Measurements from ENCODE around the gene RFX3.

Gene RFX3

DNA sequence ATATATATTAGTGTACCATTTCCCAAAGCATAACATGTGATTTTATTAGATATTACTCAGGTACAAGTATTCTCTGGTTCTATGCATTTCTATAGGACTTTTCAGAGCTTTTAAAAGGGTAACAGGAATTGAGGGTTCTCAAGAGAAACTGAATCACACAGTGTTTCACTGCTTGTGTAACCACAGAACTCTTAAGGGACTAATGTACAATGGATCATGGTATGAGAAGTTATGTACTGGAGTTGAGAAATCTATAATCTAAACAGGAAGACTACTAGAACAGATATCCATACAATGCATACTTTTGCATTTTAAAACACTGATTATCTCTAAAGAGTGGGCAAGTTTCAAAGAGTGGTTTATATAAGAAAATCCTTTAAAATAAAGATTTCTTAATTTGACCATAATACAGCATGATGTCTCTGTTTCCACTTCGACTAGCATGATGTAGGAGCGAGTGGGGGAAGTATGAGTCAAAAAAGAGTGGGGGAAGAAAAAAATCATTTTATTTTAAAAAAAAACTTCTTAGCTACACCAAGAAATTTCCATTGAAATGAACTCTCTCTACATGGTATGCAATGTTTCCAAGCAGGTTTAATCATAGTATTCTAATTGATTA is 183.5 kb downstream of the RFX3 start:
- H3K4me1 ChIP-seq (ENCODE audit: insufficient read depth, low read length, severe bottlenecking) = no peaks in the 10 kb centered on the region
- H3K9me2 ChIP-seq (ENCODE audit: low read depth, low read length) = no peaks in the 10 kb centered on the region
- no peak overlapping the region for H3K4me3 ChIP-seq (ENCODE audit: low read depth, low read length, poor library complexity, severe bottlenecking)
- no peak overlapping the region for H3K27ac ChIP-seq (ENCODE audit: low read depth, low read length, poor library complexity, severe bottlenecking)
- no peaks in the 10 kb centered on the region for H3K27me3 ChIP-seq (ENCODE audit: insufficient read depth, low read length)
- no peaks in the 10 kb centered on the region; the same call in 1 of the 2 replicates for H3K36me3 ChIP-seq (ENCODE audit: insufficient read depth, low read length)
- H3F3A ChIP-seq (ENCODE audit: insufficient read depth, low read length) = no peaks in the 10 kb centered on the region
- no peak overlapping the region for H2AFZ ChIP-seq (ENCODE audit: low read length)
- TF ChIP-seq, protein P1, sequence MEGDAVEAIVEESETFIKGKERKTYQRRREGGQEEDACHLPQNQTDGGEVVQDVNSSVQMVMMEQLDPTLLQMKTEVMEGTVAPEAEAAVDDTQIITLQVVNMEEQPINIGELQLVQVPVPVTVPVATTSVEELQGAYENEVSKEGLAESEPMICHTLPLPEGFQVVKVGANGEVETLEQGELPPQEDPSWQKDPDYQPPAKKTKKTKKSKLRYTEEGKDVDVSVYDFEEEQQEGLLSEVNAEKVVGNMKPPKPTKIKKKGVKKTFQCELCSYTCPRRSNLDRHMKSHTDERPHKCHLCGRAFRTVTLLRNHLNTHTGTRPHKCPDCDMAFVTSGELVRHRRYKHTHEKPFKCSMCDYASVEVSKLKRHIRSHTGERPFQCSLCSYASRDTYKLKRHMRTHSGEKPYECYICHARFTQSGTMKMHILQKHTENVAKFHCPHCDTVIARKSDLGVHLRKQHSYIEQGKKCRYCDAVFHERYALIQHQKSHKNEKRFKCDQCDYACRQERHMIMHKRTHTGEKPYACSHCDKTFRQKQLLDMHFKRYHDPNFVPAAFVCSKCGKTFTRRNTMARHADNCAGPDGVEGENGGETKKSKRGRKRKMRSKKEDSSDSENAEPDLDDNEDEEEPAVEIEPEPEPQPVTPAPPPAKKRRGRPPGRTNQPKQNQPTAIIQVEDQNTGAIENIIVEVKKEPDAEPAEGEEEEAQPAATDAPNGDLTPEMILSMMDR (IDR thresholded peaks at IDR 0.05; ENCODE audit: low read length) = no peak
- TF ChIP-seq EZH2 (IDR thresholded peaks at IDR 0.05; ENCODE audit: borderline replicate concordance, low read length) = no peak
- no peak overlapping the region for H3K4me2 ChIP-seq (ENCODE audit: low read length)
- no peaks in the 10 kb centered on the region for H3K79me2 ChIP-seq (ENCODE audit: insufficient read depth, low read length)
- H3K9ac ChIP-seq (ENCODE audit: low read length) = no peak overlapping the region
- no peaks in the 10 kb centered on the region for H3K9me3 ChIP-seq (ENCODE audit: low read length)
- no peaks in the 10 kb centered on the region for H4K20me1 ChIP-seq (ENCODE audit: insufficient read depth, low read length)

DNA sequence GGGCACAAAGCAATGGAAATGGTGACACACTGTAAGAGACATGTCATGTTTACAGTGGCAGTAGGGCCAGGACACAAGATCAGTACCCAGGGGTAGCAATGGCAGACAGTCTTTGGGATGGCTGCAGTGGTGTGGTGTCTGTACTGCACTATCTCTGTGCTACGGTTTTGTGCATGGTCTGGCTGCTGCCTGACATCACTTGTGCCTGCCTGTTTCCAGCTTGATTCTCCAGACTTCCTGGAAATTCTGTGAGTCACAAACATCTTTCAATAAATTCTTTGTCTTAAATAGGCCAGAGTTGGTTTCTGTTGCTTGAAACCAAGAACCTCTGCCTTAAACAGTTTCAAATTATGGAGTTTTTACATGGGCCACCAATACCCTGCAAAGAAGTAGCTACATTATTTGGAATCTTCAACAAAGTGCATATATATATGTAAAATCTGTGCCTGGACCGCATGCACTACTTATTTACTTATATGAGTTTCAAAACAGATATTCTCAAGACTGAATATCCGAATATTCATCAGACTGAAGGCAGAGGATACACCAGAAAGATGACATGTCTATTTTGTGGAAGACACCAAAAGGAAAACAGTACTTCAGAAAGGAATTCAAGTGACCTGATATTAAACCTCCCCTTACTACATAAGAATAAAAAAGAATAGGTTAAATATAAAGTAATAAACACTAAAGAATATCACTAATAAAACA is 188.1 kb downstream of the RFX3 start:
- Histone ChIP-seq H3K79me2 (ENCODE audit: insufficient read depth, low read length) (no peaks in the 10 kb centered on the region), H2AFZ (ENCODE audit: low read length) (no peak overlapping the region), H3K4me2 (ENCODE audit: low read length) (no peak overlapping the region), H3K36me3 (ENCODE audit: insufficient read depth, low read length) (no peaks in the 10 kb centered on the region), H4K20me1 (ENCODE audit: insufficient read depth, low read length) (no peaks in the 10 kb centered on the region), H3K4me3 (ENCODE audit: low read depth, low read length, poor library complexity, severe bottlenecking) (no peak overlapping the region), H3F3A (ENCODE audit: insufficient read depth, low read length) (no peaks in the 10 kb centered on the region), H3K4me1 (ENCODE audit: insufficient read depth, low read length, severe bottlenecking) (no peaks in the 10 kb centered on the region), H3K9me2 (ENCODE audit: low read depth, low read length) (no peaks in the 10 kb centered on the region), H3K27ac (ENCODE audit: low read depth, low read length, poor library complexity, severe bottlenecking) (no peak overlapping the region), H3K27me3 (ENCODE audit: insufficient read depth, low read length) (no peaks in the 10 kb centered on the region), H3K9ac (ENCODE audit: low read length) (no peak overlapping the region), H3K9me3 (ENCODE audit: low read length) (no peaks in the 10 kb centered on the region)
- TF ChIP-seq, protein P1 (IDR thresholded peaks at IDR 0.05; ENCODE audit: low read length) = no peak
- no peak for TF ChIP-seq EZH2 (IDR thresholded peaks at IDR 0.05; ENCODE audit: borderline replicate concordance, low read length)

DNA sequence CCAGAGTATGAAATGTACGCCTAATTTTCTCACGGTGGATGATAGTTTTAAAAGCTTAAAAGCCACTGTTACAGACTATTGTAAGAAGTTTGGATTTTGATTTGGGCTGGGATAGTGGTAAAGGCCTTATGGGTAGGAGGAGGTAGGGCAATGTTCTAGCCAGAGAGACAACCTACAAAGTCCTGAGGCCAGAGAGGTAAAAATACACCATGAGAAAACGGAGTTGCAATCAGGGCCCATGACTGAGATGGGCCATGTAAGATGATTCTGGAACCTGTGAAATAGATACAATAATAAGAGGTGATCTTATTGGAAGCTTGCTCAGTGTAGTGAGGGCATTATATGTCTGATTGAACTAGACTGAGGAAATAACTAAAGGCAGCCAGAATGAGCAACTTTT is 188.8 kb downstream of the RFX3 start:
- no peak overlapping the region for H3K4me3 ChIP-seq (ENCODE audit: low read depth, low read length, poor library complexity, severe bottlenecking)
- no peaks in the 10 kb centered on the region for H3F3A ChIP-seq (ENCODE audit: insufficient read depth, low read length)
- H3K36me3 ChIP-seq (ENCODE audit: insufficient read depth, low read length) = no peaks in the 10 kb centered on the region
- no peak overlapping the region for H3K27ac ChIP-seq (ENCODE audit: low read depth, low read length, poor library complexity, severe bottlenecking)
- H3K79me2 ChIP-seq (ENCODE audit: insufficient read depth, low read length) = no peaks in the 10 kb centered on the region
- TF ChIP-seq, protein P1 (IDR thresholded peaks at IDR 0.05; ENCODE audit: low read length) = no peak
- TF ChIP-seq EZH2 (IDR thresholded peaks at IDR 0.05; ENCODE audit: borderline replicate concordance, low read length) = no peak
- H3K9me3 ChIP-seq (ENCODE audit: low read length) = no peaks in the 10 kb centered on the region
- H3K4me2 ChIP-seq (ENCODE audit: low read length) = no peak overlapping the region
- H3K9me2 ChIP-seq (ENCODE audit: low read depth, low read length) = no peaks in the 10 kb centered on the region
- H4K20me1 ChIP-seq (ENCODE audit: insufficient read depth, low read length) = no peaks in the 10 kb centered on the region
- no peak overlapping the region for H3K9ac ChIP-seq (ENCODE audit: low read length)
- no peaks in the 10 kb centered on the region for H3K27me3 ChIP-seq (ENCODE audit: insufficient read depth, low read length)
- H2AFZ ChIP-seq (ENCODE audit: low read length) = no peak overlapping the region
- H3K4me1 ChIP-seq (ENCODE audit: insufficient read depth, low read length, severe bottlenecking) = no peaks in the 10 kb centered on the region

Data from OCI-LY1 (cell line).